Measurements from ENCODE around the gene PALB2. TPM values are rescaled to one million over a fixed set of nuclear protein-coding genes. Genes with fewer than 3 reads are reported as not detected.

Gene PALB2
- total and polyA plus RNA-seq, 2 of the 13 experiments (the other 11 are each of a cell fraction or from before 2014, with no cell fraction given) = 12.1 to 40.9 TPM

DNA sequence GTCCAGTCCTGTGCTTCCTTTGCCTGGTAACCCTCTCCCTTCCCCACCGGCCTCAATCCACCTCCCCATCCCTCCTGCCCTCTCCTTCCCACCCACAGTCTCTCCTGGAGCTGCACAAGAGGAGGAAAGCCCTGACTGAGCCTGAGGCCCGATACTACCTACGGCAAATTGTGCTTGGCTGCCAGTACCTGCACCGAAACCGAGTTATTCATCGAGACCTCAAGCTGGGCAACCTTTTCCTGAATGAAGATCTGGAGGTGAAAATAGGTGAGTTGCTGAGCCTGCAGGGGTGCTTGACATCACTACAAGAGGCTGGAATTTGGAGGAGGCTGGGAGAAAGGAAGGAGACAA lies 38.9 kb upstream of the PALB2 start (continued):
- TF ChIP-seq, protein P1, sequence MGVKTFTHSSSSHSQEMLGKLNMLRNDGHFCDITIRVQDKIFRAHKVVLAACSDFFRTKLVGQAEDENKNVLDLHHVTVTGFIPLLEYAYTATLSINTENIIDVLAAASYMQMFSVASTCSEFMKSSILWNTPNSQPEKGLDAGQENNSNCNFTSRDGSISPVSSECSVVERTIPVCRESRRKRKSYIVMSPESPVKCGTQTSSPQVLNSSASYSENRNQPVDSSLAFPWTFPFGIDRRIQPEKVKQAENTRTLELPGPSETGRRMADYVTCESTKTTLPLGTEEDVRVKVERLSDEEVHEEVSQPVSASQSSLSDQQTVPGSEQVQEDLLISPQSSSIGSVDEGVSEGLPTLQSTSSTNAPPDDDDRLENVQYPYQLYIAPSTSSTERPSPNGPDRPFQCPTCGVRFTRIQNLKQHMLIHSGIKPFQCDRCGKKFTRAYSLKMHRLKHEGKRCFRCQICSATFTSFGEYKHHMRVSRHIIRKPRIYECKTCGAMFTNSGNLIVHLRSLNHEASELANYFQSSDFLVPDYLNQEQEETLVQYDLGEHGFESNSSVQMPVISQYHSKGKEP (CRISPR knock-in tag; IDR thresholded peaks at IDR 0.05) = no peak
- TF ChIP-seq ZFY (CRISPR knock-in tag; IDR thresholded peaks at IDR 0.05) = 0 out of 2 replicates have a peak, but pooled peaks have one; percentile 4
- no peak for TF ChIP-seq ZNF839 (CRISPR knock-in tag; IDR thresholded peaks at IDR 0.05; ENCODE audit: borderline replicate concordance)
- TF ChIP-seq ZMYM3 (CRISPR knock-in tag; IDR thresholded peaks at IDR 0.05) = 0 out of 2 replicates have a peak, but pooled peaks have one; percentile 2
- TF ChIP-seq GTF3A (CRISPR knock-in tag; conservative IDR thresholded peaks at IDR 0.05) = no peak
- peak; percentile 13 for TF ChIP-seq XRCC5 (optimal IDR thresholded peaks at IDR 0.05; ENCODE audit: low read length)
- TF ChIP-seq ZNF607 (CRISPR knock-in tag; IDR thresholded peaks at IDR 0.05; ENCODE audit: borderline replicate concordance) = 0 out of 2 replicates have a peak, but pooled peaks have one; percentile 1
- TF ChIP-seq NFKB2 (CRISPR knock-in tag; IDR thresholded peaks at IDR 0.05; ENCODE audit: borderline replicate concordance) = 0 out of 2 replicates have a peak, but pooled peaks have one; percentile 8
- 0 out of 2 replicates have a peak, but pooled peaks have one; percentile 7 for TF ChIP-seq ZNF746 (CRISPR knock-in tag; IDR thresholded peaks at IDR 0.05)
- TF ChIP-seq PCBP2 (optimal IDR thresholded peaks at IDR 0.05; ENCODE audit: low read depth, low read length, poor library complexity, severe bottlenecking) = peak; percentile 89
- TF ChIP-seq MZF1 (CRISPR knock-in tag; IDR thresholded peaks at IDR 0.05; ENCODE audit: borderline replicate concordance) = 0 out of 2 replicates have a peak, but pooled peaks have one; percentile 74
- no peak for TF ChIP-seq ZNF841 (CRISPR knock-in tag; IDR thresholded peaks at IDR 0.05; ENCODE audit: borderline replicate concordance)
- TF ChIP-seq, protein P2, sequence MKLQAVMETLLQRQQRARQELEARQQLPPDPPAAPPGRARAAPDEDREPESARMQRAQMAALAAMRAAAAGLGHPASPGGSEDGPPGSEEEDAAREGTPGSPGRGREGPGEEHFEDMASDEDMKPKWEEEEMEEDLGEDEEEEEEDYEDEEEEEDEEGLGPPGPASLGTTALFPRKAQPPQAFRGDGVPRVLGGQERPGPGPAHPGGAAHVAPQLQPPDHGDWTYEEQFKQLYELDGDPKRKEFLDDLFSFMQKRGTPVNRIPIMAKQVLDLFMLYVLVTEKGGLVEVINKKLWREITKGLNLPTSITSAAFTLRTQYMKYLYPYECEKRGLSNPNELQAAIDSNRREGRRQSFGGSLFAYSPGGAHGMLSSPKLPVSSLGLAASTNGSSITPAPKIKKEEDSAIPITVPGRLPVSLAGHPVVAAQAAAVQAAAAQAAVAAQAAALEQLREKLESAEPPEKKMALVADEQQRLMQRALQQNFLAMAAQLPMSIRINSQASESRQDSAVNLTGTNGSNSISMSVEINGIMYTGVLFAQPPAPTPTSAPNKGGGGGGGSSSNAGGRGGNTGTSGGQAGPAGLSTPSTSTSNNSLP (IDR thresholded peaks at IDR 0.05; ENCODE audit: low read depth, low read length) = no peak
- TF ChIP-seq NR2F6 (IDR thresholded peaks at IDR 0.05) = no peak
- TF ChIP-seq NR2F6 (CRISPR knock-in tag; IDR thresholded peaks at IDR 0.05) = no peak
- TF ChIP-seq ZC3H13 (CRISPR knock-in tag; IDR thresholded peaks at IDR 0.05) = 0 out of 2 replicates have a peak, but pooled peaks have one; percentile 54
- no peak for TF ChIP-seq CC2D1A (CRISPR knock-in tag; IDR thresholded peaks at IDR 0.05)
- TF ChIP-seq, protein P3, sequence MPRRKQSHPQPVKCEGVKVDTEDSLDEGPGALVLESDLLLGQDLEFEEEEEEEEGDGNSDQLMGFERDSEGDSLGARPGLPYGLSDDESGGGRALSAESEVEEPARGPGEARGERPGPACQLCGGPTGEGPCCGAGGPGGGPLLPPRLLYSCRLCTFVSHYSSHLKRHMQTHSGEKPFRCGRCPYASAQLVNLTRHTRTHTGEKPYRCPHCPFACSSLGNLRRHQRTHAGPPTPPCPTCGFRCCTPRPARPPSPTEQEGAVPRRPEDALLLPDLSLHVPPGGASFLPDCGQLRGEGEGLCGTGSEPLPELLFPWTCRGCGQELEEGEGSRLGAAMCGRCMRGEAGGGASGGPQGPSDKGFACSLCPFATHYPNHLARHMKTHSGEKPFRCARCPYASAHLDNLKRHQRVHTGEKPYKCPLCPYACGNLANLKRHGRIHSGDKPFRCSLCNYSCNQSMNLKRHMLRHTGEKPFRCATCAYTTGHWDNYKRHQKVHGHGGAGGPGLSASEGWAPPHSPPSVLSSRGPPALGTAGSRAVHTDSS (CRISPR knock-in tag; conservative IDR thresholded peaks at IDR 0.05) = no peak
- peak; percentile 50; the same call in 1 of the 2 replicates for TF ChIP-seq RFXAP (CRISPR knock-in tag; IDR thresholded peaks at IDR 0.05; ENCODE audit: borderline replicate concordance)
- TF ChIP-seq ZNF30 (CRISPR knock-in tag; IDR thresholded peaks at IDR 0.05) = 0 out of 2 replicates have a peak, but pooled peaks have one; percentile 64
- TF ChIP-seq ZNF572 (CRISPR knock-in tag; IDR thresholded peaks at IDR 0.05) = 0 out of 2 replicates have a peak, but pooled peaks have one; percentile 56

All from HepG2 (cell line).